Peyer's patch (tissue), 4 donors: ENCODE data around the gene WRNIP1.

Experiments used
- CTCF ChIP-seq, 6 experiments: fragments of 450-650 bp in 4 of 6; fragments of 200-600 bp in 2 of 6; sonication (generic) in 1 of 6; IDR thresholded peaks; one replicate each; pipeline ENCODE4 v1.5.1; 2017 to 2019; ENCODE audit warnings: antibody characterized with exemption in 6 of 6, mild to moderate bottlenecking in 3 of 6, moderate library complexity in 1 of 6
- POLR2A ChIP-seq, 2 donors: fragments of 450-650 bp; IDR thresholded peaks; one replicate each; pipeline ENCODE4 v1.5.1; 2017; ENCODE audit warnings: antibody characterized with exemption in 2 of 2, mild to moderate bottlenecking in 2 of 2, moderate library complexity in 2 of 2

GRCh38 chr6:2750832-2751231, 14.4 kb upstream of the WRNIP1 start, which contains the start of gene MYLK4:
- no peak for TF ChIP-seq CTCF (IDR thresholded peaks at IDR 0.05)
- no peak for TF ChIP-seq POLR2A (IDR thresholded peaks at IDR 0.05)
